Stimulated activated CD8-positive, alpha-beta memory T cell treated with anti-CD3 and anti-CD28 coated beads, Interleukin-7, amount 100 ng/mL, for 24 hours (primary cell): ENCODE data around the gene BCAP31.
"Not testable (repeated sequence)": the region's sequence is repeated elsewhere in the genome, so short reads cannot be mapped to it uniquely, and the experiment has no call there.

Experiments used
- DNase-seq: peaks from one replicate; pipeline ENCODE4 v3.0.0-alpha.2; 2020; ENCODE audit warnings: low read depth

BCAP31 gene

DNA sequence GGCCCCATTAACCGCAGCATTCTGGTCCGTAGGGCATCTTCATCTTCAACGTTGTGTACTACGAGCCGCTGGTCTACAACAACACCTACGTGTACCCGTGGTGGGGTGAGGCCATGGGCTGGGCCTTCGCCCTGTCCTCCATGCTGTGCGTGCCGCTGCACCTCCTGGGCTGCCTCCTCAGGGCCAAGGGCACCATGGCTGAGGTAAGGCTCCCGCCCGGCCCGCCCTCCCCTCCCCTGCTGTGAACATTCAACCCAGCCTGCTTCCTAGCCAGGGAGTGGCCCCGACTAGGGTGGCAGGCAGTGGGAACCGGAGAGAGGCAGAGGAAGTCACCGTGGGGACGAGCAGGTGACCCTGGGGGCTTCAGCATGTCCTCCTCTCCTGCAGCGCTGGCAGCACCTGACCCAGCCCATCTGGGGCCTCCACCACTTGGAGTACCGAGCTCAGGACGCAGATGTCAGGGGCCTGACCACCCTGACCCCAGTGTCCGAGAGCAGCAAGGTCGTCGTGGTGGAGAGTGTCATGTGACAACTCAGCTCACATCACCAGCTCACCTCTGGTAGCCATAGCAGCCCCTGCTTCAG, 29.4 kb downstream of the BCAP31 start:
- DNase-seq, result no peak

DNA sequence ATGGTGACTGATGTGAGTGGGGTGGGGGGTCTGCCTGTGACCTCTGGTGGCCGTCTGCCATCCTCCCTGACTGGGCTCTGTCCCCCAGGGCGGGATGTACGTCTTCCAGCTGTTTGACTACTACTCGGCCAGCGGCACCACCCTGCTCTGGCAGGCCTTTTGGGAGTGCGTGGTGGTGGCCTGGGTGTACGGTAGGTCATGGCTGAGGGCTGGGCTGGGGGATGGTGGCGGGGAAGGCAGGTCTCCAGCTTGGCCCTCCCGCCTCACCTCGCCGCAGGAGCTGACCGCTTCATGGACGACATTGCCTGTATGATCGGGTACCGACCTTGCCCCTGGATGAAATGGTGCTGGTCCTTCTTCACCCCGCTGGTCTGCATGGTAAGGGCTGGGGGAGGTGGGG, 29.9 kb downstream of the BCAP31 start:
- DNase-seq, result not testable (repeated sequence)

DNA sequence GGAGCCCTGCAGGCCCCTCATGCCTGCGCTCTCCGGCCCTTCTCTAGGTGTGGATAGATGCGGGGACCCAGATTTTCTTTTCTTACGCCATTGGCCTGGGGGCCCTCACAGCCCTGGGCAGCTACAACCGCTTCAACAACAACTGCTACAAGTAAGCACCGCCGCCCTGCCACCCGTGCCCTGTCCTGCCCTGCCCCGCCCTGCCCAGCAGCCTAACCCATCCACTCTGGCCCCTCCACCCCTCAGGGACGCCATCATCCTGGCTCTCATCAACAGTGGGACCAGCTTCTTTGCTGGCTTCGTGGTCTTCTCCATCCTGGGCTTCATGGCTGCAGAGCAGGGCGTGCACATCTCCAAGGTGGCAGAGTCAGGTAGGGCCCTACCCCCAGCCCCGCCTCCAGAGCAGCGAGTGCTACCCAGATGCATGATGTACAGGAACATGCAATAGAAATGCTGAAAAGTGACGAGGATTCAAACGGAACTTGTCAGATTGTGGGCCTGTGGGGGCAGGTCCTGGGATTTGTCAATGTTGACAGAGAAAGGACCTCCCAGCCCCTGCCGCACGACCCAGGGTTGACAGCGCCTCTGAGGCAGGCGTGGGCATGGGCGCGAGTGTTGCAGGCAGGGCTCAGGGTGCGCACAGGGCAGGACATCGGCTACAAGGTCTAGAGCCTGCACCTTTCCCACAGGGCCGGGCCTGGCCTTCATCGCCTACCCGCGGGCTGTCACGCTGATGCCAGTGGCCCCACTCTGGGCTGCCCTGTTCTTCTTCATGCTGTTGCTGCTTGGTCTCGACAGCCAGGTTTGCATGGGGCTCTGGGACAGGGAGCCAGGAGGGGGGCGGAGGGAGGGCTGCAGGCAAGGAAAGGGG, 30.7 kb downstream of the BCAP31 start:
- DNase-seq, result no peak

DNA sequence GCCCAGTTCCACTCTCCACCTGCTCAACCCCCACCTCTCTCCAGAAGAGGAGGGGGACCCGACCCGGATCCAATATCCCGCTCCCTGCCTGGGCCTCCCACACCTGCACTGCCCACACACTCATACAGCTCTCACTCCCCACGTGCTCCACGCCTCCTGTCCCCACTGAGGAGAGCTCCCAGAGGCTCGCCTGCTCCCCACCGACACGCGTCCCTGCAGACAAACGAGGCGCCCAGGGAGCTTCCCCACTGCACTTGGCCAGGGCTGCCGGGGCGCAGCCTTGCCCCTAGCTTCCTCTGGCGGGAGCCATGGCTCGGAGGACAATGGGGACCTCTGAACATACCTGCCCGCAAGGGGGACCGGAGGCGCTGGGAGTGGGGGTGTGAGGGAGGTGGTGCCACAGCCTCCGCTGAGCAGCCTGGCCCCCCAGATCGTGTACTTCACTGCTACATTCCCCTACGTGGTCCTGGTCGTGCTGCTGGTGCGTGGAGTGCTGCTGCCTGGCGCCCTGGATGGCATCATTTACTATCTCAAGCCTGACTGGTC, 31.5 kb downstream of the BCAP31 start:
- no peak for DNase-seq

DNA sequence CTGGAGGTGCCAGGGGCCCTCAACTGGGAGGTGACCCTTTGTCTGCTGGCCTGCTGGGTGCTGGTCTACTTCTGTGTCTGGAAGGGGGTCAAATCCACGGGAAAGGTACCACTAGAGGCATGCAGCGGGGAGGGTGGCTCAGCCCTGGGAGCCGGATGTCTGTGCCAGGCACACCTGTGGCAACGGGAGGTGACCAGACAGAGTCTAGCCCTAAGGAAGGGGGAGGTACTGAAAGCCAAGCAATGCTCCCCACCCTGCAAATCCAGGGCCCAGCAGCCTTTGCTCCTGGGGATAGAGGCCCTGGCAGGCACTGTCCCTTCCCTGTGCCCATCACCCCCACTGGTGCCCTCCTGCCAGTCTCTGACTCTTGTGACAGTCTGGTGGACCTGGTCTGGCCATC, 32.2 kb downstream of the BCAP31 start:
- DNase-seq, result no peak

DNA sequence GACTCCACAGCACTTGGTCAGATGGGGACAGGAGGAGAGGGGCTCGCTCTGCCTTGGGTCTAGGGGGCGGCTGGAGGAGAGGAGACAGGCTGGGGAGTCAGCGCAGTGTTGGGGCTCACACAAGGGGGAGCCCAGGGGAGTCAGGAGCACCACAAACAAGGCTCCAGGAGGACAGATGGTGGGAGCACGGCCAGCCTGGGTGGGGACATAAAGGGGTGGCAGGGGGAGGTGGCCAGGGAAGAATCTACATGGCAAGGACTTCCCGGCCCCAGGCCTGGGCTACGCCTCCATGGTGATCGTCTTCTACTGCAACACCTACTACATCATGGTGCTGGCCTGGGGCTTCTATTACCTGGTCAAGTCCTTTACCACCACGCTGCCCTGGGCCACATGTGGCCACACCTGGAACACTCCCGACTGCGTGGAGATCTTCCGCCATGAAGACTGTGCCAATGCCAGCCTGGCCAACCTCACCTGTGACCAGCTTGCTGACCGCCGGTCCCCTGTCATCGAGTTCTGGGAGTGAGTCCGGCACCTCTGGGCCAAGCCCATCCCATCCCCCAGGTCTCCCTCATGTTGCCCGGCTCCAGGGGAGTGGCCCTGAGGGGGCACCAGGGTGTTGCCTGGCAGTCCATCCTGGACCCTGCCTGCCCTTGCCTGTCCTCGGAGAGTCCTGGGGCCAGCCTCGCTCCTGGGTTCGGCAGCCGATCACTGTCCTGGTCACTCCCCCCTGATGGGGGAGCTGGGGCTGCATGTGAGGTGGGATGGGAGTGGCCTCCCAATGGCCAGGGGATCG, 33.0 kb downstream of the BCAP31 start:
- not testable (repeated sequence) for DNase-seq

DNA sequence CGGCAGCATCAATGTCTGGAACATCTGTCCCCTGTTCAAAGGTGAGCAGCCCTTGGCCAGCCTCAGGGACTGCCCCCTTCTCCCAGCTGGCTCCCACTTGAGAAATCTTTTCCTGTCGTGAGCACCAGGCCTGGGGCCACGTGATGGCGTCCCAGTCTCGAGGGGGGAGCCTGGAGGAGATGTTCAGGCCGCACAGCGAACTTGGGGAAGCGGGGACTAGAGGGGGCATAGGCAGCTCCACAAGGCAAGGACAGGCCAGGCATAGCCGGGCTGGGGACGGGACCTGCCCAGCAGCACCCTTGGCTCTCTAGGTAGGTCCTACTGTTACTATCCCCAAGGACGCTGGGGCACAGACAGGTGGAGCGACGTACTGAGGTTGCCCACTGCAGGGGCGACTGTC, 33.7 kb downstream of the BCAP31 start:
- DNase-seq, result no peak

DNA sequence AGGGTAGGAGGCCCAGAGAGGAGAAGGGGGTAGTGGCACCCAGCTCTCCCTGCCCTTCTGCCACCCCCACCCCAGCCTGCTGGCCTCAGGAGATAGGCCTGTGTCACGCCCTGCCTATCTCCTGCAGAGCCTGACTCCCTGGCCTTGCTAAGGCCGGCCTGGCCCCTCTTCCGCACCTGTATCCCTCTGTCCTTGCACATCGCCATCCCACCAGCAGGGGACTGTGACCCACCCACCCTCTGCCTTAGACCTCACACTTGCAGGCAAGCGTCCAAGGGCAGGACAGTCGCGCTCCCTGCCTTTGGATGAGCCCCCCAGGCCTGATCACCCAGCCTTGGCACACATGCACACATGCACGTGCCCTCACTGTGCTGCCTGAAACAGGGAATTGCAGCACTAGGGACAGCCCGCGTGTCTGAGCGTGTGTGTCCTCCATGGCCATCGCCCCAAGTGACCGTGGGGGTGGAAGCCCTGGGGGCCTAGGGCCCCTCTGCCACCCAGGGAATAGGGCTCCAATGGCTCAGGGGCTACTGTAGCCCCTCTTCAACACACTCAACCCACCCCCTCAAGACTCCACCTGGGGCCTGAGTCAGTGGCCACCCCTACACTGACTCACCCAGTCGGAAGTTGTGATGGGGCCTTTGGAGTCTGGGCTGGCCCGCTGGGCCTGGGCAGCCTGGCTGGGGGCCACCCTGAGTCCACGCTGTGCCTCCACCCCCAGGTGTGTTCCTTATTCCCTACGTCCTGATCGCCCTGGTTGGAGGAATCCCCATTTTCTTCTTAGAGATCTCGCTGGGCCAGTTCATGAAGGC, 34.3 kb downstream of the BCAP31 start:
- DNase-seq, result no peak

DNA sequence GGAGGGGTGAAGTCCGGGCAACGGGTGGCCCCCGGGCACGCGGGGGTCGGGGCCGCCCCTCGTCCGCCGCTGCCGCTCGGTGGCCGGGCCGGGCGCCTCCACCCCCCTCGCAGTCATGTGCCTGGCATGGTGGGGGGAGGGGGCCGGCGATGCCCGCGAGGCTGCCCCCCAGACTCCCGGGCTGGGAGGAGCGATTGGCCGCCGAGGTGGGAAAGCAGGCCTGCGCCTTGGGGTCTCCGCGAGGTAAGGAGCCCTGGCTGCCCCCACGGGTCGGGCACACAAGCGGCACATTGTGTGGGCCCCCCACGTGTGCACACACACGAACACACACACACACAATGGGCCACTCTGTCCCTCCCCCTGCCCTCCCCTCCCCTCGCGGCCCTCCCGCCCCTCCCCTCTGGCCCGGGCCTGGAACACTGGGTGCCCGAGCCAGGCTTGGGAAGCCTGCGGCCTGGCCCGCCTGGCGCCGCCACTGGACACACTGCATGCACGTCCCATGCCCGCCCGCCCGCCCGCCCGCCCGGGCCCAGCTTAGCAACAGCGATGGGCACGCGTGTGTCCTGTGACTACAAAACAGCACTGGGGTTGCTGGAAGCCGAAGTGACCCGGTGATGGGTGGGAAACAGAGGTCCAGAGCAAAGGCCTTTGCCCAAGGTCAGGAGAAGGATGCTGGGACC, 35.1 kb downstream of the BCAP31 start:
- no peak for DNase-seq

DNA sequence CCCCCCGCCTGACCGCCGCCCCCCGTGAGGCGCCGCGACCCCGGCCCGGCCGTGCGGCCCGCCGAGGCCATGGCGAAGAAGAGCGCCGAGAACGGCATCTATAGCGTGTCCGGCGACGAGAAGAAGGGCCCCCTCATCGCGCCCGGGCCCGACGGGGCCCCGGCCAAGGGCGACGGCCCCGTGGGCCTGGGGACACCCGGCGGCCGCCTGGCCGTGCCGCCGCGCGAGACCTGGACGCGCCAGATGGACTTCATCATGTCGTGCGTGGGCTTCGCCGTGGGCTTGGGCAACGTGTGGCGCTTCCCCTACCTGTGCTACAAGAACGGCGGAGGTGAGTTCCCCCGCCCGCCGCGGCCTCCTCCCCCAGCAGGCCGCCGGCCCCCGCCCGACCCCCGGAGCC, 35.7 kb downstream of the BCAP31 start:
- DNase-seq, result no peak

DNA sequence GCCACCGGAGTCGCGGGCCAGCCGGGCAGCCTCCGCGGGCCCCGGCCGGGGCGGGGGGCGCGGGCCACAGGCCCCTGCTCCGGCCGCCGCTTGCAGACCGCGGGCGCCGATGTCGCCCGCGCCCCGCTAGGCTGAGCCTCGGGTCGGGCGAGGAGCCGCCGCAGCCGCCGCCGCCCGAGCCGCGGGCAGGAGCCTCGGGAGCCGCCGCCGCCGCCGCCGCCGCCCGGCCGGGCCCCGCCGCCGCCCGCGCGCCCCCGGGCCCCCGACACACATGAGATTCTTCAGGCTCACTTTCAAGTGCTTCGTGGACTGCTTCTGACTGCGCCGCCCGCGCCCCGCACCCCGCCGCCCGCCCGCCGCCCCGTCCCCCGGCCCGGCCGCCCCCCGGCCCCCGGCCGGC, 36.1 kb downstream of the BCAP31 start:
- no peak for DNase-seq

DNA sequence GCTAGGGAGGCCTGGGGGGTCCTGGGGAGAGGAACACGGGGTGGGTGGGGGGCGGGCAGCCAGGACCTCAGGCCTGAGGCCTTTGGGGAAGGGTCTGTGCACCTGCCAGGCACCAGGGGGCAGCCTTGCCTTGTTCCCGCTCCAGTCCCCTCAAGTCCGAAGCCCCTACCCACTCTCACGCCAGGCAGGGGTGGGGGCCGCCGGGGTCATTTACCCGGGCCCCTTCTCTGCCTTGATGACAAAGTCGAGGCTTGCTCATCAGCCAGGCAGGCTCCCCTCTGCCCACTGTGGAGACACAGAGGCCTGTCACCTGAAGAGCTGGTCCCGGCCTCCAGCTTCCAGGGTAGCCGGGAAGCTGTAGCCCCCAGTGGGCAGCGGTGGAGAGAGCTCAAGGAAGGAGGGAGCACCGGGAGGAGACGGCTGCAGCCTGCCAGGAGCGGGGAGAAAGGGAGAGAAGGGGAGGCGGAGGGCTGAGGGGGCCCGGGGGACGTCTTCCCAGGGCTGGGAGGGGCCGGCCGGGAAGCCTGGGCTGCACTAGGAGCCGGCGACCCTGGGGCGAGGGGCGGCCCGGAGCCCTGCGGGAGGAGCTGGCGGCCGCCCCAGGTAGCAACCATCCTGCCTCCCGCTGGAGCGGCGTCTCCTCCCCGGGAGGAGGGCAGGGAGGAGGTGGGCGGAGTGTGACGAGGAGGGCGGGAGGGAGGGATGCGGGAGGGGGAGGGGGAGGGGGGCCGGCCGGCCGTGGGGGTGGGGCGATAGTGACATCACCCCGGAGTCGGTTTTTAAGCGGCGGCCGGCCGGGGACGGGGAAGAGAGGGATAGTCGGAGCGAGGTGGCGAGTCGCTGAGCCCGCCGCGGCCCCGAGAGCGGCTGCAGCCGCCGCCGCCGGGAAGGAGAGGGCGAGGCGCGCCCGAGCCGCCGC, 36.8 kb downstream of the BCAP31 start, which contains the start of gene SLC6A8:
SLC6A8 (plus strand) TSS at position 806 of the 919 bp plus-strand sequence. CDS start 649 bp downstream, outside the sequence.
- no peak for DNase-seq

DNA sequence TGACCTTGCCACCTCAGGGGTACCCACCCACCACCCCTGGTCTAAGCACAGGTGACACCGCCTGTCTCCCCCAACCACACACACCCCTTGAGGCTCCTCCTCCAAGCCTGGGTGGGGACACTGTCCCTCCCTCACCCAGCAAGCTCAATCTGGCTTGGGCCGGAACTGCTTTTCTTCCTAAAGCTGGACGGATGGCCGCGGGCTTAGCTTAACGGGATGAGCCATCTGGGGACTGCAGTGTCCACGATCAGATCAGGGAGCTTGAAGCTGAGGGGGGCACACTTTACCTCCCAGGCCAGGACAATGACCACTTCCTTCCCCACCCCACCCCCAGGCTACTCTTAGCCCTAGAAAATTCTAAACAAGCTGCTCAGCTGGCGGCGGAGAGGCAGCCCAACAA, 37.5 kb downstream of the BCAP31 start:
- DNase-seq, result no peak

DNA sequence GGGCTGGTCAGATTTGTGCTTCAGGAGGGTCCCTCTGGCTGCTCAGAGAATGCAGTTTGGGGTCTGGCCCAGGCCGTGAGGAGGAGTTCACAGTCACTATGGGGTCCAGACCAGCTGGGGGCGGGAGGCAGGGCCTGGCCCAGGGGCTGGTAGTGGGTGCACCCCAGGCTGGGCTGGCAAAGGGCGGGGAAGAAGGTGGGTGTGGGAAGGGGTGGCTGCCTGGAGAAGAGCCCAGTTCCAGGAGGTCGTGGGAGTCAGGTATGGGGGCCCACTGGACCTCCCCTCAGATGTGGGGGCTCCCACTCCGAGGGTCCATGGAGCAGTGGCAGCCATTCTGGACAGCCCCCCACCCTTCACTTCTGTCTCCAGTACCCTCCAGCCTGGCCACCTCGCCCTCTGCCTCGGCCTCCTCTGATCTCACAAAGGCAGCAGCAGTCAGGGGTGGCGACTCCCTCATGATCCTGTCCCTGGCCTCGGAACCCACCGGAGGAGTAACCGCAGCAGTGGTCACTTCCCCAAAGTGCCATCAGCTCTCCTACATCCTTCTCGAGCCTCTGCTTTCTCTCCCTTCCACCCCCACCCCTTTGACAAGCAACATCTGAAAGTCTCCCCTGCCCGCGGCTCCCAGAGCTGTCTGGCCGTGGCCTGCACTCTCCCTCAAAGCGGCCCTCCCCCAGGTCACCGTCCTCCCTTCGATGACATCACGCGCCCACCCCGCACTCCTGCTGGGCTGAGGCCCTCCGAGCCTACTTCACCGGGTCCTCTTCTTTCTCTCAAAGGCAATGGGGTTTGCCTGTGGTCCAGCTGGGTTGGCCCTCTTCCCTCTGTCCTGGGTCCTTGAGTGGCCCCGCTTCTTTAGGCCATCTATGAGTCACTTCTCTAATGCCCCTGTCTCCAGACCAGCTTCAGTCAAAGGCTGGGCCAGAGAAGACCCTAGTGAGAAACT, 38.2 kb downstream of the BCAP31 start:
- DNase-seq, result no peak

DNA sequence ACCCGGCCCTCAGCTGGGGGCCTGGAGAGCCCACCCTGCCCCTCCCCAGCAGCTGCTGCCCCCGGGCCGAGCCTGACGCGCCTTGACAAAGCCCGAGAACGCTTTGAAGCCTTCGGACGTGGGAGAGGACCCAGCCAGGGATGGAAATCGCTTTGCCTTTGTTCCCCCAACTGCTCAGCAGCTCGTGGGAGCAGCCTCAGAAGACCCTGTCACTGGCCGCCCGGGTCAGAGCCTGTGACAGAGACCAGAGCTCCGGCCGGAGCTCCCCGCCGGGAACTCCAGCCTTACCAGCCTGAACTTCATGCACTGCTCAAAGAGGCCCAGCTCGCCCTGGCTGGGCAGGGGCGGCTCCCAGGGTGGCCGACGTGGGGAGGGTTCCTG, 39.0 kb downstream of the BCAP31 start:
- DNase-seq, result no peak

DNA sequence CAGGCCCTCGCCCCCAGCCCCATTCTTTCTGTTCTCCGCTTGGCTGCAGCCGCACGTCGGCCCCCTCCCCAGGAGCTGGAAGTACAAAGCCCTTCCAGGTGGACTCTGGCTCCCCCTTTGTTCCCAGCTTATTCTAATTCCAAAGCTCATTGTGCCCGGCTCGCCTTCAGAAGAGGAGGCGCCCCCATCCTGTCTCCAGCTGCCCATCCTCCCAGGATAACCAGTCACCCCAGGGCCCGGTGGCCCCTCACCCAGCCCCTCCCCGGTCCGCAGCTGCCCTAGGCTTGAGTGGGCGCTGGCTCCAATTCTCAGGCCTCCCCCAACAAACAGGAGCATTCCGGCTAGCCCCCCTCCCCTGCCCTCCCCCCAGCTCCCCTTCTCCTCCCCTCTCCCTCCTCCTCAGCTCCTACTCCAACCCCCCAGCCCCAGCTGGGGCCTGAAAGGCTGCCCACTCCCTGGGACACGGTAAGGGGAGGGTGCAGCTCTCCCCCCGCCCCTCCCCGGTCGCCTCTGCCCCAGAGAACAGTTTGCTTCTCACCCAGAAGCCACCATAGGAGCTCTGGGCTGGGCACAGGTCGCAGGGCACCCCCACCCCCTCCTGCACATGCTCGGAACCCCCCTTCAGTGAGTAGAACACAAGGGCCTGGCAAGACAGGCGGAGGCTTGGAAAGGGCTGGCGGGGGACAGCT, 39.6 kb downstream of the BCAP31 start:
- no peak for DNase-seq

DNA sequence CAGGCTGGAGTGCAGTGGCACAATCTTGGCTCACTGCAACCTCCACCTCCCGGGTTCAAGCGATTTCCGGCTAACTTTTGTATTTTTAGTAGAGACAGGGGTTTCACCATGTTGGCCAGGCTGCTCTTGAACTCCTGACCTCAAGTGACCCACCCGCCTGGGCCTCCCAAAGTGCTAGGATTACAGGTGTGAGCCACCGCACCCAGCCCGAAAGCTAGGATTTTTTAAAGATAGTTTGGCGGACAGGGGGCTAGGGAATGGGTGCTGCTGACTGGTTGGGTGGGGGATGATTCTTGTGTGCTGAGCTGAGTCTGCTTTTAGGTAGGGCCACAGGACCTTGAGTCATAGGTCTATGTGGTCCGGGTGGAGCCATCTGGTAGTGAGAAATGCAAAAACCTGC, 40.7 kb downstream of the BCAP31 start:
- DNase-seq, result not testable (repeated sequence)

DNA sequence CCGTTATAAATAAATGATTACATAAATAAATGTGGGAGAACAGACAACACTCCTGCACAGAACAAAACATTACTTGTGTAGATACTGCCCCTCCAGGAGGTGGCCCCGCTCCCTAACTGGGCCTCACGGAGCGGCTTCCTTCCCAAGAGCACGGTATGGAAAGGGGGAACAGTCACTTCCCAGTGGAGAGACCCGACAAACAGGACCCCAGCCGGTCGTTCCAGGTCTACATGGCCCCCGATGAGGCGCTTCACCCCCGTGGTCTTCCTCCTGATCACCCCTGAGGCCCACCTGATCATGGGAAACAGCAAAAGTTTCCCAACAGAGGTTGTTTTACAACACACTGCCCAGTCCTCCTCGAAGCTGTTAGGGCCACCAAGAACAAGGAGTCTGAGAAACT, 43.0 kb downstream of the BCAP31 start:
- no peak for DNase-seq
